HFFc6 (cell line): ENCODE data around the gene CABYR. TPM values are rescaled to one million over a fixed set of nuclear protein-coding genes. Genes with fewer than 3 reads are reported as not detected.

ENCODE experiments used
- DNase-seq: peaks from one replicate; pipeline ENCODE4 v3.0.0-alpha.2; 2018
- H3K27ac Mint-ChIP-seq: 2 replicates; pipeline ENCODE4 v1.8.0; 2020; ENCODE audit warnings: mild to moderate bottlenecking, mixed read lengths
- H3K27me3 Mint-ChIP-seq: 2 replicates; pipeline ENCODE4 v1.8.0; 2021; ENCODE audit warnings: mild to moderate bottlenecking, moderate library complexity, mixed read lengths; ENCODE audit not compliant: insufficient read depth
- H3K36me3 Mint-ChIP-seq: 2 replicates; pipeline ENCODE4 v1.8.0; 2021; ENCODE audit warnings: low read depth, mixed read lengths
- H3K4me1 Mint-ChIP-seq: 2 replicates; pipeline ENCODE4 v1.8.0; 2020; ENCODE audit warnings: low read depth, mixed read lengths
- H3K4me3 Mint-ChIP-seq: 2 replicates; pipeline ENCODE4 v1.8.0; 2020; ENCODE audit warnings: mild to moderate bottlenecking, moderate library complexity, mixed read lengths
- H3K9me3 Mint-ChIP-seq: 2 replicates; pipeline ENCODE4 v1.8.0; 2020; ENCODE audit warnings: mild to moderate bottlenecking, mixed read lengths
- CTCF ChIP-seq: fragments of 200-600 bp; sonication (generic); IDR thresholded peaks from 2 replicates; pipeline ENCODE4 v1.5.0; 2021; ENCODE audit warnings: antibody characterized with exemption, mild to moderate bottlenecking
- total RNA-seq, 6 experiments: library from RNA; stranded (reverse); fragmentation: NEBNext Ultra II Directional; extraction: Animal tissue kit (Norgen Biotek cat#: 25700); gene quantifications; 2 replicates in 1 of 6; 3 replicates in 5 of 6; pipeline ENCODE4 v1.2.3, GENCODE V29; 2021

The CABYR gene
- total RNA-seq, 6 experiments from 2014 or later: 1.2 to 3.6 (median 3.2) TPM

DNA sequence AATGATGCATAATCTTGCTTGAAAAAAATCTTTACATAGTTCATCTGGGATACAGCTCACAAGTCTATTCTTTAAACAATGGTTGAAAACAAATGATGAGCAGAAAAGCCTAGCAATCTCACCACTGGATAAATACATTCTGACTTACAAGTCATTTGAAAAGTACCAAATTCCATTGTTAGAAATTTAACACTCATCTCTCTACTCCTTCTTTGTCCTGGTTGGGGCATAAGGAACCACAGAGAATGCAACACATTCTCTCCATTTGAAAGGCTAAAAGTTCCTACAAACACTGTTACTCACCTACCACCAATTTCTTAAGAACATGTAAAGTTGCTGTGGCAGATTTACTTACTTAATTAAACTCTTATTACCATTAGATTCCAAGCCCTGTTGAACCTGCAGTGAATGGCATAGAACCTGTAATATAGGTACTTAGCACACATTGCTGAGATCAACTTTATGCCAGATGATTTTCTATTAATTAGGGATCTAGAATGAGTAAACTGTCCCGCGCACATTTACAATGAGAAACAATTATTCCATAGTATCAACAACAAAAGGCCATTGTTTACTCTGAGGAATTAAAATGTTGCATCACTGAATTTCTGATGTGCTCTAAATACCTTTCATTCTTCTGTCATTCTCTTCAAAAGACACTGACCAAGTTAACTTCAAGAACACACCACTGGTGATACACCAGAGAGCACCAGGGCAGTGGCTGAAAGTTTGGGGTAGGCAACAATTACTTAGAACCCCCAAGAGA, 69.6 kb downstream of the CABYR start:
- H3K9me3 Mint-ChIP-seq: no peaks in the 10 kb centered on the region
- DNase-seq: no peak
- no peak overlapping the region for H3K27ac Mint-ChIP-seq
- TF ChIP-seq CTCF: no peak
- no peaks in the 10 kb centered on the region for H3K36me3 Mint-ChIP-seq
- H3K4me1 Mint-ChIP-seq: peaks cover 30% of the 10 kb centered on the region
- no peak overlapping the region for H3K4me3 Mint-ChIP-seq
- peaks cover 2% of the 10 kb centered on the region; the same call in 1 of the 2 replicates for H3K27me3 Mint-ChIP-seq

GRCh38 chr18:24209558-24209957, 70.7 kb downstream of the CABYR start:
- Mint-ChIP-seq H3K4me1 (peaks cover 41% of the 10 kb centered on the region), H3K9me3 (no peaks in the 10 kb centered on the region), H3K27ac (no peak overlapping the region), H3K4me3 (peak overlapping the region; percentile 34), H3K27me3 (peaks cover 2% of the 10 kb centered on the region; the same call in 1 of the 2 replicates), H3K36me3 (no peaks in the 10 kb centered on the region)
- peak; percentile 14 for DNase-seq
- no peak for TF ChIP-seq CTCF

Other genes starting within 250 kb of the CABYR start
- gene TTC39C, start 124.3 kb upstream of the CABYR start, total RNA-seq: 10 to 100 TPM; 10.1 to 21.3 (median 17.4) TPM